C4-2B (cell line): ENCODE results near the gene SCN9A.

Experiments used
- CTCF ChIP-seq: fragments of 450-650 bp; conservative IDR thresholded peaks from 2 replicates; pipeline ENCODE4 v1.5.1; 2017; ENCODE audit warnings: mild to moderate bottlenecking
- ZFX ChIP-seq: fragments of 450-650 bp; IDR thresholded peaks from 2 replicates; pipeline ENCODE4 v1.6.1; 2017

GRCh38 chr2:166360906-166361305 is 14.8 kb downstream of the SCN9A start:
- no peak for TF ChIP-seq CTCF
- no peak for TF ChIP-seq ZFX
